ENCODE results near the gene OR6S1. TPM values are rescaled to one million over a fixed set of nuclear protein-coding genes. Genes with fewer than 3 reads are reported as not detected.
"Not testable (repeated sequence)": the region's sequence is repeated elsewhere in the genome, so short reads cannot be mapped to it uniquely, and the experiment has no call there.

The OR6S1 gene
- total RNA-seq, 1 experiment from 2014 or later = not detected

- H3K27me3 Mint-ChIP-seq (ENCODE audit: low read depth) = peaks cover 17% of the 10 kb centered on the region
- DNase-seq (ENCODE audit: low spot score) (no peak), ATAC-seq (no peak)
- POLR2A ChIA-PET = no interaction called here
- no peaks in the 10 kb centered on the region for H3K36me3 Mint-ChIP-seq
- no peak overlapping the region for H3K27ac Mint-ChIP-seq
- CTCF ChIA-PET = interaction anchor here (1.8 kb wide), 1 partner anchor 36 kb away, joined by 7 read pairs; no protein-coding TSS in a partner anchor
- H3K9me3 Mint-ChIP-seq = no peaks in the 10 kb centered on the region
- no peak for TF ChIP-seq JUN (CRISPR knock-in tag; IDR thresholded peaks at IDR 0.05)
- no peak overlapping the region for H3K4me3 Mint-ChIP-seq
- H3K4me1 Mint-ChIP-seq = peaks cover 14% of the 10 kb centered on the region
These were observed 20.6 kb downstream of the OR6S1 start for GRCh38 chr14:20620798-20621478.

GRCh38 chr14:20619688-20620087, 21.8 kb downstream of the OR6S1 start:
- CTCF ChIA-PET = interaction anchor here (0.8 to 1.8 kb wide), 3 partner anchors 38 to 351 kb away, joined by 3 to 7 read pairs (median 4); no protein-coding TSS in a partner anchor
- not testable (repeated sequence) for DNase-seq (ENCODE audit: low spot score)
- POLR2A ChIA-PET = interaction anchor here (0.7 kb wide), 1 partner anchor 1272 kb away, joined by 3 read pairs; no protein-coding TSS in a partner anchor

GRCh38 chr14:20618271-20618749, 23.2 kb downstream of the OR6S1 start:
- Mint-ChIP-seq H3K27ac (no peak overlapping the region), H3K27me3 (ENCODE audit: low read depth) (peaks cover 5% of the 10 kb centered on the region), H3K4me3 (no peak overlapping the region), H3K9me3 (no peaks in the 10 kb centered on the region), H3K4me1 (peaks cover 17% of the 10 kb centered on the region), H3K36me3 (no peaks in the 10 kb centered on the region)
- ChIA-PET CTCF (no interaction called here), POLR2A (no interaction called here)
- TF ChIP-seq, protein P1, sequence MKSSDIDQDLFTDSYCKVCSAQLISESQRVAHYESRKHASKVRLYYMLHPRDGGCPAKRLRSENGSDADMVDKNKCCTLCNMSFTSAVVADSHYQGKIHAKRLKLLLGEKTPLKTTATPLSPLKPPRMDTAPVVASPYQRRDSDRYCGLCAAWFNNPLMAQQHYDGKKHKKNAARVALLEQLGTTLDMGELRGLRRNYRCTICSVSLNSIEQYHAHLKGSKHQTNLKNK (CRISPR knock-in tag; IDR thresholded peaks at IDR 0.05) = no peak
- DNase-seq (ENCODE audit: low spot score) (no peak), ATAC-seq (no peak)

More at GRCh38 chr14:20619688-20620087, 21.8 kb downstream of the OR6S1 start:
- ATAC-seq; H3K4me3 Mint-ChIP-seq; H3K27me3 Mint-ChIP-seq (ENCODE audit: low read depth); H3K36me3 Mint-ChIP-seq; H3K9me3 Mint-ChIP-seq; H3K27ac Mint-ChIP-seq: not testable (repeated sequence)
- peaks cover 22% of the 10 kb centered on the region for H3K4me1 Mint-ChIP-seq

- Mint-ChIP-seq H3K36me3 (no peaks in the 10 kb centered on the region), H3K27ac (no peak overlapping the region), H3K9me3 (no peaks in the 10 kb centered on the region), H3K27me3 (ENCODE audit: low read depth) (no peaks in the 10 kb centered on the region; the same call in 1 of the 2 replicates), H3K4me3 (no peak overlapping the region), H3K4me1 (peaks cover 11% of the 10 kb centered on the region)
- ATAC-seq (no peak), DNase-seq (ENCODE audit: low spot score) (no peak)
- TF ChIP-seq ARID4B (CRISPR knock-in tag; IDR thresholded peaks at IDR 0.05; ENCODE audit: borderline replicate concordance) (no peak), FOXJ3 (CRISPR knock-in tag; IDR thresholded peaks at IDR 0.05; ENCODE audit: borderline replicate concordance) (no peak), OVOL2 (CRISPR knock-in tag; IDR thresholded peaks at IDR 0.05; ENCODE audit: borderline replicate concordance) (no peak), PRDM15 (CRISPR knock-in tag; IDR thresholded peaks at IDR 0.05) (no peak), ETV6 (CRISPR knock-in tag; IDR thresholded peaks at IDR 0.05) (no peak), PRRX2 (CRISPR knock-in tag; IDR thresholded peaks at IDR 0.05) (no peak), E2F5 (CRISPR knock-in tag; IDR thresholded peaks at IDR 0.05) (no peak), ZNF512 (CRISPR knock-in tag; IDR thresholded peaks at IDR 0.05; ENCODE audit: borderline replicate concordance) (no peak), ELF4 (CRISPR knock-in tag; IDR thresholded peaks at IDR 0.05; ENCODE audit: low read depth) (no peak), ZNF396 (CRISPR knock-in tag; IDR thresholded peaks at IDR 0.05; ENCODE audit: borderline replicate concordance) (no peak)
- TF ChIP-seq, protein P1 (CRISPR knock-in tag; IDR thresholded peaks at IDR 0.05) = no peak
- ChIA-PET POLR2A (no interaction called here), CTCF (no interaction called here)
These were observed 24.1 kb downstream of the OR6S1 start for GRCh38 chr14:20617138-20618003.
